IMR-90 (cell line): ENCODE results near the gene DCAF11. TPM values are rescaled to one million over a fixed set of nuclear protein-coding genes. Genes with fewer than 3 reads are reported as not detected.

ENCODE experiments used
- ATAC-seq: fragments of 200-7000 bp; cut with Tn5 transposase; 2 replicates; pipeline ENCODE4 v1.9.1; 2020; ENCODE audit warnings: low read depth, mild to moderate bottlenecking, moderate library complexity
- BruUV-seq: library from RNA; stranded (reverse); fragments of 400-500 nt; replicated peaks from 2 replicates; lab custom pipeline; 2021; lab: Mats Ljungman, UMichigan
- CTCF ChIA-PET: fragments of 300-600 bp; formaldehyde crosslinking; extraction: SDS; loops from one replicate; lab custom pipeline; 2021; ENCODE audit warnings: antibody characterized with exemption; lab: Yijun Ruan, JAX
- POLR2A ChIA-PET: fragments of 300-600 bp; sonication (Branson Sonifier 250); formaldehyde crosslinking; loops from one replicate; lab custom pipeline; 2022; ENCODE audit warnings: antibody characterized with exemption; ENCODE audit not compliant: unreplicated experiment; lab: Charles Lee
- DNase-seq: peaks from one replicate; pipeline ENCODE4 v3.0.0; 2013
- H2AFZ ChIP-seq: replicated peaks from 2 replicates; pipeline ENCODE3; 2013; ENCODE audit warnings: low read length, mild to moderate bottlenecking; ENCODE audit not compliant: poor library complexity
- H2AK5ac ChIP-seq: 2 replicates; pipeline ENCODE4 v1.6.1; 2013; ENCODE audit warnings: low read depth, low read length, inconsistent platforms
- H2AK9ac ChIP-seq: replicated peaks from 2 replicates; pipeline ENCODE3; 2013; ENCODE audit warnings: mild to moderate bottlenecking, low read depth, low read length, moderate library complexity; ENCODE audit not compliant: poor library complexity
- H2BK120ac ChIP-seq: 2 replicates; pipeline ENCODE4 v1.6.1; 2013; ENCODE audit warnings: low read depth, low read length, inconsistent platforms
- H2BK15ac ChIP-seq: 3 replicates; pipeline ENCODE4 v1.6.1; 2013; ENCODE audit warnings: low read depth, low read length, inconsistent platforms
- H2BK20ac ChIP-seq: 2 replicates; pipeline ENCODE4 v1.6.1; 2013; ENCODE audit warnings: low read depth, mild to moderate bottlenecking, inconsistent platforms, low read length, moderate library complexity
- H2BK5ac ChIP-seq: 2 replicates; pipeline ENCODE4 v1.6.1; 2013; ENCODE audit warnings: mild to moderate bottlenecking, low read depth, low read length, inconsistent platforms; ENCODE audit not compliant: poor library complexity, severe bottlenecking
- H3K14ac ChIP-seq: replicated peaks from 2 replicates; pipeline ENCODE4 v1.6.1; 2013; ENCODE audit warnings: low read depth, low read length, inconsistent platforms
- H3K18ac ChIP-seq: 2 replicates; pipeline ENCODE4 v1.6.1; 2013; ENCODE audit warnings: low read depth, low read length, control low read depth
- H3K23ac ChIP-seq: 2 replicates; pipeline ENCODE4 v1.6.1; 2013; ENCODE audit warnings: low read depth, low read length, inconsistent platforms
- H3K27ac ChIP-seq: 2 replicates; pipeline ENCODE4 v1.5.1; 2013; ENCODE audit warnings: mild to moderate bottlenecking, control low read depth, low read length; ENCODE audit not compliant: insufficient read depth
- H3K27me3 ChIP-seq: 2 replicates; pipeline ENCODE4 v1.6.1; 2013; ENCODE audit warnings: low read length; ENCODE audit not compliant: control insufficient read depth, insufficient read depth
- H3K36me3 ChIP-seq: 2 replicates; pipeline ENCODE4 v1.6.1; 2013; ENCODE audit warnings: low read length, mixed read lengths; ENCODE audit not compliant: control insufficient read depth, insufficient read depth
- H3K4ac ChIP-seq: 2 replicates; pipeline ENCODE4 v1.6.1; 2013; ENCODE audit warnings: low read depth, low read length, inconsistent platforms
- H3K4me1 ChIP-seq: 2 replicates; pipeline ENCODE4 v1.6.1; 2013; ENCODE audit warnings: low read length, mixed read lengths; ENCODE audit not compliant: control insufficient read depth, insufficient read depth
- H3K4me2 ChIP-seq: 2 replicates; pipeline ENCODE4 v1.6.1; 2013; ENCODE audit warnings: low read depth, mild to moderate bottlenecking, control low read depth, low read length, moderate library complexity
- H3K4me3 ChIP-seq: 2 replicates; pipeline ENCODE4 v1.5.1; 2013; ENCODE audit warnings: low read depth, mild to moderate bottlenecking, control low read depth, low read length, moderate library complexity; ENCODE audit not compliant: insufficient read depth
- H3K56ac ChIP-seq: 2 replicates; pipeline ENCODE4 v1.6.1; 2013; ENCODE audit warnings: low read length, inconsistent platforms; ENCODE audit not compliant: insufficient read depth; ENCODE audit errors: extremely low read depth
- H3K79me1 ChIP-seq, 2 experiments: 2 replicates each; pipeline ENCODE4 v1.6.1; 2013; ENCODE audit warnings: low read length in 2 of 2, inconsistent platforms in 1 of 2, low read depth in 1 of 2
- H3K9ac ChIP-seq: 2 replicates; pipeline ENCODE4 v1.6.1; 2013; ENCODE audit warnings: low read depth, low read length, control low read depth
- H3K9me1 ChIP-seq: 2 replicates; pipeline ENCODE4 v1.6.1; 2013; ENCODE audit warnings: low read length, inconsistent platforms; ENCODE audit not compliant: insufficient read depth
- H3K9me3 ChIP-seq: 2 replicates; pipeline ENCODE4 v1.6.1; 2013; ENCODE audit warnings: low read length; ENCODE audit not compliant: control insufficient read depth, insufficient read depth
- H4K20me1 ChIP-seq: 2 replicates; pipeline ENCODE4 v1.6.1; 2013; ENCODE audit warnings: low read length, inconsistent platforms; ENCODE audit not compliant: insufficient read depth
- H4K5ac ChIP-seq: 2 replicates; pipeline ENCODE4 v1.6.1; 2013; ENCODE audit warnings: mild to moderate bottlenecking, low read depth, low read length, control low read depth
- H4K8ac ChIP-seq, 2 experiments: 2 replicates each; pipeline ENCODE4 v1.6.1; 2013; ENCODE audit warnings: low read depth in 2 of 2, low read length in 2 of 2, control low read depth in 1 of 2, inconsistent platforms in 1 of 2
- H4K91ac ChIP-seq: 2 replicates; pipeline ENCODE4 v1.6.1; 2013; ENCODE audit warnings: low read depth, low read length, inconsistent platforms; ENCODE audit not compliant: insufficient read depth
- CTCF ChIP-seq: conservative IDR thresholded peaks from 2 replicates; pipeline ENCODE4 v1.5.1; 2012; ENCODE audit warnings: mild to moderate bottlenecking, low read depth, low read length, improper control_type of control experiment
- MAZ ChIP-seq: IDR thresholded peaks from 2 replicates; pipeline ENCODE4 v1.6.1; 2012; ENCODE audit warnings: low read depth, mild to moderate bottlenecking, low read length, improper control_type of control experiment, moderate library complexity, borderline replicate concordance
- MXI1 ChIP-seq: IDR thresholded peaks from 2 replicates; pipeline ENCODE4 v1.6.1; 2012; ENCODE audit warnings: low read depth, mild to moderate bottlenecking, low read length, moderate library complexity, borderline replicate concordance
- POLR2A ChIP-seq: IDR thresholded peaks from 2 replicates; pipeline ENCODE4 v1.6.1; 2012; ENCODE audit warnings: mild to moderate bottlenecking, low read depth, low read length
- RAD21 ChIP-seq: IDR thresholded peaks from 2 replicates; pipeline ENCODE4 v1.6.1; 2012; ENCODE audit warnings: low read length, improper control_type of control experiment
- RCOR1 ChIP-seq: IDR thresholded peaks from 2 replicates; pipeline ENCODE4 v1.6.1; 2012; ENCODE audit warnings: mild to moderate bottlenecking, low read length, improper control_type of control experiment; ENCODE audit not compliant: insufficient replicate concordance
- USF2 ChIP-seq: fragments of 150-350 bp; IDR thresholded peaks from 2 replicates; pipeline ENCODE4 v1.6.1; 2017; ENCODE audit warnings: mild to moderate bottlenecking, antibody characterized with exemption, low read length, low read depth
- WGBS, 2 experiments: methylation state at CpG; one replicate each; pipeline versions ENCODE4 v1.1.5 to v1.1.7; 2013; ENCODE audit warnings: missing lambda C conversion rate in 2 of 2; ENCODE audit not compliant: insufficient read length in 1 of 2; ENCODE audit errors: extremely low coverage in 2 of 2; 5-methylcytosine and 5-hydroxymethylcytosine counted together
- dilution Hi-C: fragments of 300-500 bp; cut with HindIII; formaldehyde crosslinking; loops from one replicate; pipeline ENCODE4 v1.14.3; 2018; ENCODE audit warnings: low sequenced_read_pairs; ENCODE audit not compliant: unreplicated experiment
- in situ Hi-C: fragments of 300-500 bp; cut with MboI; formaldehyde crosslinking; loops from 3 replicates; pipeline ENCODE4 v1.14.3; 2019; ENCODE audit warnings: low sequenced_read_pairs, inconsistent platforms, mixed read lengths
- intact Hi-C: fragments of 100-400 bp; cut with micrococcal nuclease; formaldehyde crosslinking; loops from 2 replicates; pipeline ENCODE4 v1.10.0; 2022
- polyA plus RNA-seq, 3 experiments: library from polyadenylated mRNA; depleted of rRNA; stranded (reverse); fragments of >200 nt; gene quantifications; 2 replicates each; pipeline ENCODE4 v1.2.3, GENCODE V29; 2012; ENCODE audit warnings: low replicate concordance in 1 of 3
- total RNA-seq: library from RNA; depleted of rRNA; stranded (reverse); fragments of >200 nt; gene quantifications from 2 replicates; pipeline ENCODE4 v1.2.3, GENCODE V29; 2012

DCAF11 gene
- total and polyA plus RNA-seq, 2 of the 4 experiments (the other 2 are of a cell fraction) = 21.0 to 52.0 TPM

- Histone ChIP-seq H3K79me1 (peaks cover 35 to 74% of the 10 kb centered on the region in 2 experiments), H2BK20ac (no peak within 1 kb of the TSS; the same call in 1 of the 2 replicates), H4K91ac (peak within 1 kb of the TSS; percentile 75), H3K18ac (peak within 1 kb of the TSS; percentile 22; the same call in 1 of the 2 replicates), H2AK5ac (peak within 1 kb of the TSS; percentile 72), H4K8ac (peak within 1 kb of the TSS; percentile 2 to 81; a peak in 3 of 4 replicates), H3K23ac (peak within 1 kb of the TSS; percentile 88), H2BK5ac (peak within 1 kb of the TSS; percentile 71), H2BK15ac (peak within 1 kb of the TSS; percentile 10; the same call in 1 of the 3 replicates), H3K27me3 (no peaks in the 10 kb centered on the region), H3K36me3 (peaks cover 25% of the 10 kb centered on the region), H3K9me1 (peaks cover 15% of the 10 kb centered on the region), H3K4me2 (peak within 1 kb of the TSS; percentile 96), H3K4me1 (peaks cover 10% of the 10 kb centered on the region), H3K9ac (peak within 1 kb of the TSS; percentile 96), H2AFZ (peak within 1 kb of the TSS; percentile 91), H3K9me3 (no peaks in the 10 kb centered on the region), H2AK9ac (peak within 1 kb of the TSS; percentile 92), H3K14ac (peak within 1 kb of the TSS; percentile 72), H3K4ac (peak within 1 kb of the TSS; percentile 76), H3K4me3 (peak within 1 kb of the TSS; percentile 86), H4K20me1 (peaks cover 10% of the 10 kb centered on the region), H3K27ac (peak within 1 kb of the TSS; percentile 79), H3K56ac (peak within 1 kb of the TSS; percentile 67), H2BK120ac (0 out of 2 replicates have a peak within 1 kb of the TSS, but pooled peaks have one; percentile 3), H4K5ac (peak within 1 kb of the TSS; percentile 46)
- ATAC-seq (peak; percentile 85), DNase-seq (peak; percentile 97)
- dilution Hi-C loops = no loop called here
- CTCF ChIA-PET = interaction anchor here (0.6 to 1.5 kb wide), 5 partner anchors 10 to 63 kb away, joined by 3 read pairs; partner anchors contain the start of gene IRF9
- POLR2A ChIA-PET = interaction anchor here (1.0 to 1.4 kb wide), 2 partner anchors 10 to 33 kb away, joined by 3 to 6 read pairs; partner anchors contain the start of genes DCAF11, NRL and PSME1
- intact Hi-C loops = loop anchor here (2.0 kb wide), 1 partner anchor 150 kb away; no protein-coding TSS in a partner anchor
- 0% methylated on average over 3 of the region's 25 CpGs; no CpG with 5 or more reads in 1 of the 2 experiments for WGBS, 2 experiments
- no TSS peak for BruUV-seq
- TF ChIP-seq RCOR1 (no peak), USF2 (no peak), CTCF (no peak), MXI1 (peak; percentile 88), RAD21 (no peak), MAZ (peak; percentile 89; the same call in 1 of the 2 replicates), POLR2A (peak; percentile 66; the same call in 1 of the 2 replicates)
- in situ Hi-C loops = loop anchor here (25.0 kb wide), 2 partner anchors 834 to 1059 kb away; partner anchors contain the start of genes ACIN1, BCL2L2, C14orf119 and PABPN1
Observed at GRCh38 chr14:24146453-24146977, 31.9 kb downstream of the DCAF11 start, which contains the start of gene PSME2. TSS of gene PSME2 (minus strand) at chr14:24146610. CDS start at chr14:24146581, 29 bp downstream.
